CD4-positive, alpha-beta T cell (primary cell): ENCODE data around the gene CNTRL. TPM values are rescaled to one million over a fixed set of nuclear protein-coding genes. Genes with fewer than 3 reads are reported as not detected.

Experiments
- ATAC-seq: fragments of 200-7000 bp; cut with Tn5 transposase; one replicate; pipeline ENCODE4 v1.10.0; 2022; ENCODE audit warnings: mild to moderate bottlenecking; ENCODE audit not compliant: poor library complexity
- CTCF ChIA-PET: fragments of 350-600 bp; sonication (Branson Sonifier 250); formaldehyde crosslinking; loops from one replicate; lab custom pipeline; 2021; ENCODE audit warnings: antibody characterized with exemption, inconsistent platforms; lab: Charles Lee
- POLR2A ChIA-PET: fragments of 350-600 bp; sonication (Branson Sonifier 250); formaldehyde crosslinking; loops from one replicate; lab custom pipeline; 2021; ENCODE audit warnings: antibody characterized with exemption, inconsistent platforms; lab: Charles Lee
- DNase-seq, 14 experiments: peaks; one replicate each; pipeline ENCODE4 v3.0.0-alpha.2; 2013 to 2020; ENCODE audit warnings: mixed read lengths in 2 of 14
- H3K27ac ChIP-seq, 2 donors: one replicate each; pipeline versions ENCODE4 v1.5.1 to v1.7.0; 2013; ENCODE audit warnings: low read length in 2 of 2, low read depth in 1 of 2, mild to moderate bottlenecking in 1 of 2
- H3K27me3 ChIP-seq, 2 experiments: 1 replicate in 1 of 2; 2 replicates in 1 of 2; pipeline versions ENCODE4 v1.6.1 to v1.7.0; 2013; ENCODE audit warnings: low read length in 2 of 2, control low read depth in 1 of 2, mild to moderate bottlenecking in 1 of 2, moderate library complexity in 1 of 2; ENCODE audit not compliant: insufficient read depth in 2 of 2, control insufficient read depth in 1 of 2
- H3K36me3 ChIP-seq: one replicate; pipeline ENCODE4 v1.6.1; 2013; ENCODE audit warnings: low read length, control low read depth; ENCODE audit not compliant: insufficient read depth
- H3K4me1 ChIP-seq: one replicate; pipeline ENCODE4 v1.6.1; 2013; ENCODE audit warnings: low read length, control low read depth; ENCODE audit not compliant: insufficient read depth
- H3K4me3 ChIP-seq: one replicate; pipeline ENCODE4 v1.5.1; 2013; ENCODE audit warnings: mild to moderate bottlenecking, low read length, moderate library complexity
- H3K9me3 ChIP-seq, 2 experiments: 1 replicate in 1 of 2; 2 replicates in 1 of 2; pipeline versions ENCODE4 v1.6.1 to v1.7.0; 2013; ENCODE audit warnings: low read length in 2 of 2, mild to moderate bottlenecking in 2 of 2, control low read depth in 1 of 2, moderate library complexity in 1 of 2; ENCODE audit not compliant: control insufficient read depth in 1 of 2, insufficient read depth in 1 of 2
- H3K27ac Mint-ChIP-seq: one replicate; pipeline ENCODE4 v1.8.0; 2020; ENCODE audit warnings: mixed read lengths
- H3K27me3 Mint-ChIP-seq: one replicate; pipeline ENCODE4 v1.8.0; 2021; ENCODE audit warnings: mixed read lengths
- H3K36me3 Mint-ChIP-seq: one replicate; pipeline ENCODE4 v1.8.0; 2021; ENCODE audit warnings: low read depth, mixed read lengths
- H3K4me1 Mint-ChIP-seq: one replicate; pipeline ENCODE4 v1.8.0; 2021; ENCODE audit warnings: low read depth, mixed read lengths
- H3K4me3 Mint-ChIP-seq: one replicate; pipeline ENCODE4 v1.8.0; 2020; ENCODE audit warnings: mild to moderate bottlenecking, mixed read lengths
- H3K9me3 Mint-ChIP-seq: one replicate; pipeline ENCODE4 v1.8.0; 2020; ENCODE audit warnings: mixed read lengths
- intact Hi-C, 2 experiments: fragments of 100-400 bp; cut with DNase I in 1 of 2; cut with micrococcal nuclease in 1 of 2; formaldehyde crosslinking; loops; one replicate each; pipeline versions ENCODE4 v1.15.1 to v1.9.0; 2023 to 2025; cut with DNase I, micrococcal nuclease
- total RNA-seq, 174 experiments: library from RNA in 2 of 174; stranded (reverse) in 2 of 174; gene quantifications; one replicate each; pipeline ENCODE4 v1.2.3 and lab custom pipeline; 2021 to 2026
- TF ChIP-seq, protein P1 (sequence below): fragments of 200-600 bp; IDR thresholded peaks from one replicate; pipeline ENCODE4 v1.8.0; 2022; ENCODE audit warnings: antibody characterized with exemption, mild to moderate bottlenecking

Gene CNTRL
- total RNA-seq, 2 experiments from 2014 or later = 35.1 to 38.1 TPM

DNA sequence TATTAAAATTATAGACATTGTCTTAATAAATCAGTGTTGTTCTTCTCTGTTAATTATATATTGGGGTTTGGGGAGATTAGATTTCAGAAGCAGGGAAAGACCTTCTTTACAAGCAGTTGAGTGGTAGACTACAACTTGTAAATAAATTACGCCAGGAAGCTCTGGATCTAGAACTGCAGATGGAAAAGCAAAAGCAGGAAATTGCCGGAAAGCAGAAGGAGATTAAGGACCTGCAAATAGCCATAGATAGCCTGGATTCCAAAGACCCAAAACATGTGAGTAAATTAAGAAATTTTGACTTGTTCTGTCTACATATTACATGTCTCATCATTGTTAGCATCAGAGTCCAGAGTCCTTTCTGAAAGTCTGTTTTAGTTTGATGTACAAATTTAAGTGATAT is 43.5 kb downstream of the CNTRL start:
- peaks cover 46% of the 10 kb centered on the region for H3K36me3 Mint-ChIP-seq
- Histone ChIP-seq H3K27me3 (no peaks in the 10 kb centered on the region), H3K4me1 (peaks cover 7% of the 10 kb centered on the region), H3K27ac (no peak overlapping the region), H3K36me3 (peaks cover 30% of the 10 kb centered on the region), H3K4me3 (no peak overlapping the region), H3K9me3 (no peaks in the 10 kb centered on the region)
- no peak overlapping the region for H3K4me3 Mint-ChIP-seq
- intact Hi-C loops = loop anchor here in 1 of 2 experiments (5.0 kb wide), 1 partner anchor 41 kb away; no protein-coding TSS in a partner anchor
- ATAC-seq = no peak
- peaks cover 27% of the 10 kb centered on the region for H3K4me1 Mint-ChIP-seq
- no peaks in the 10 kb centered on the region for H3K27me3 Mint-ChIP-seq
- CTCF ChIA-PET = no interaction called here
- H3K9me3 Mint-ChIP-seq = no peaks in the 10 kb centered on the region
- TF ChIP-seq, protein P1, sequence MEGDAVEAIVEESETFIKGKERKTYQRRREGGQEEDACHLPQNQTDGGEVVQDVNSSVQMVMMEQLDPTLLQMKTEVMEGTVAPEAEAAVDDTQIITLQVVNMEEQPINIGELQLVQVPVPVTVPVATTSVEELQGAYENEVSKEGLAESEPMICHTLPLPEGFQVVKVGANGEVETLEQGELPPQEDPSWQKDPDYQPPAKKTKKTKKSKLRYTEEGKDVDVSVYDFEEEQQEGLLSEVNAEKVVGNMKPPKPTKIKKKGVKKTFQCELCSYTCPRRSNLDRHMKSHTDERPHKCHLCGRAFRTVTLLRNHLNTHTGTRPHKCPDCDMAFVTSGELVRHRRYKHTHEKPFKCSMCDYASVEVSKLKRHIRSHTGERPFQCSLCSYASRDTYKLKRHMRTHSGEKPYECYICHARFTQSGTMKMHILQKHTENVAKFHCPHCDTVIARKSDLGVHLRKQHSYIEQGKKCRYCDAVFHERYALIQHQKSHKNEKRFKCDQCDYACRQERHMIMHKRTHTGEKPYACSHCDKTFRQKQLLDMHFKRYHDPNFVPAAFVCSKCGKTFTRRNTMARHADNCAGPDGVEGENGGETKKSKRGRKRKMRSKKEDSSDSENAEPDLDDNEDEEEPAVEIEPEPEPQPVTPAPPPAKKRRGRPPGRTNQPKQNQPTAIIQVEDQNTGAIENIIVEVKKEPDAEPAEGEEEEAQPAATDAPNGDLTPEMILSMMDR = no peak
- DNase-seq = no peak
- POLR2A ChIA-PET = no interaction called here
- H3K27ac Mint-ChIP-seq = peak overlapping the region; percentile 15

- CTCF ChIA-PET = interaction anchor here (1.4 to 3.0 kb wide), 7 partner anchors 8 to 81 kb away, joined by 4 to 17 read pairs (median 8); partner anchors contain the start of gene RAB14
- ATAC-seq = no peak
- peaks cover 18% of the 10 kb centered on the region for H3K4me1 ChIP-seq
- no peak overlapping the region for H3K4me3 ChIP-seq
- peaks cover 44% of the 10 kb centered on the region for H3K4me1 Mint-ChIP-seq
- H3K4me3 Mint-ChIP-seq = peak overlapping the region; percentile 40
- no peaks in the 10 kb centered on the region for H3K9me3 Mint-ChIP-seq
- POLR2A ChIA-PET = interaction anchor here (0.7 to 5.6 kb wide), 12 partner anchors 10 to 327 kb away, joined by 3 to 119 read pairs (median 7); partner anchors contain the start of genes FBXW2 and RAB14
- no peaks in the 10 kb centered on the region for H3K9me3 ChIP-seq
- TF ChIP-seq, protein P1 = no peak
- peak overlapping the region; percentile 33 to 49 for H3K27ac ChIP-seq
- H3K27me3 ChIP-seq = no peaks in the 10 kb centered on the region
- intact Hi-C loops = loop anchor here (2.0 to 5.0 kb wide), 4 partner anchors 46 to 278 kb away; partner anchors contain the start of genes PSMD5 (in 2 of the 2), RAB14 (in 2 of the 2) and CNTRL (in 1 of the 2)
- peaks cover 42% of the 10 kb centered on the region for H3K36me3 Mint-ChIP-seq
- peak overlapping the region; percentile 88 for H3K27ac Mint-ChIP-seq
- peaks cover 25% of the 10 kb centered on the region for H3K36me3 ChIP-seq
- no peaks in the 10 kb centered on the region for H3K27me3 Mint-ChIP-seq
- no peak for DNase-seq
These were observed 45.6 kb downstream of the CNTRL start for GRCh38 chr9:121120386-121120785.

- peak overlapping the region; percentile 88 for H3K27ac Mint-ChIP-seq
- no peaks in the 10 kb centered on the region for H3K9me3 Mint-ChIP-seq
- intact Hi-C loops = loop anchor here (1.0 to 5.0 kb wide), 6 partner anchors 12 to 279 kb away; partner anchors contain the start of genes PSMD5 (in 2 of the 2), RAB14 (in 2 of the 2) and CNTRL (in 1 of the 2)
These were observed 46.9 kb downstream of the CNTRL start for GRCh38 chr9:121121582-121122087.

More at GRCh38 chr9:121121582-121122087, 46.9 kb downstream of the CNTRL start:
- TF ChIP-seq, protein P1 = no peak
- Histone ChIP-seq H3K4me1 (peaks cover 22% of the 10 kb centered on the region), H3K36me3 (peaks cover 35% of the 10 kb centered on the region), H3K4me3 (peak overlapping the region; percentile 59), H3K27ac (peak overlapping the region; percentile 49 to 72), H3K9me3 (no peaks in the 10 kb centered on the region), H3K27me3 (no peaks in the 10 kb centered on the region)
- Mint-ChIP-seq H3K27me3 (no peaks in the 10 kb centered on the region), H3K4me1 (peaks cover 54% of the 10 kb centered on the region), H3K4me3 (peak overlapping the region; percentile 83), H3K36me3 (peaks cover 47% of the 10 kb centered on the region)
- DNase-seq (peak; percentile 91 to 98 (median 96)), ATAC-seq (peak; percentile 95)
- ChIA-PET POLR2A (interaction anchor here (0.5 to 5.6 kb wide), 42 partner anchors 9 to 407 kb away, joined by 3 to 119 read pairs (median 4); partner anchors contain the start of genes CNTRL, FBXW2, MEGF9 and RAB14), CTCF (interaction anchor here (1.0 to 3.0 kb wide), 13 partner anchors 8 to 275 kb away, joined by 3 to 17 read pairs (median 6); partner anchors contain the start of gene RAB14)
